ENCODE data around the gene CTBP2.
"Not testable (repeated sequence)": the region's sequence is repeated elsewhere in the genome, so short reads cannot be mapped to it uniquely, and the experiment has no call there.

Gene CTBP2

DNA sequence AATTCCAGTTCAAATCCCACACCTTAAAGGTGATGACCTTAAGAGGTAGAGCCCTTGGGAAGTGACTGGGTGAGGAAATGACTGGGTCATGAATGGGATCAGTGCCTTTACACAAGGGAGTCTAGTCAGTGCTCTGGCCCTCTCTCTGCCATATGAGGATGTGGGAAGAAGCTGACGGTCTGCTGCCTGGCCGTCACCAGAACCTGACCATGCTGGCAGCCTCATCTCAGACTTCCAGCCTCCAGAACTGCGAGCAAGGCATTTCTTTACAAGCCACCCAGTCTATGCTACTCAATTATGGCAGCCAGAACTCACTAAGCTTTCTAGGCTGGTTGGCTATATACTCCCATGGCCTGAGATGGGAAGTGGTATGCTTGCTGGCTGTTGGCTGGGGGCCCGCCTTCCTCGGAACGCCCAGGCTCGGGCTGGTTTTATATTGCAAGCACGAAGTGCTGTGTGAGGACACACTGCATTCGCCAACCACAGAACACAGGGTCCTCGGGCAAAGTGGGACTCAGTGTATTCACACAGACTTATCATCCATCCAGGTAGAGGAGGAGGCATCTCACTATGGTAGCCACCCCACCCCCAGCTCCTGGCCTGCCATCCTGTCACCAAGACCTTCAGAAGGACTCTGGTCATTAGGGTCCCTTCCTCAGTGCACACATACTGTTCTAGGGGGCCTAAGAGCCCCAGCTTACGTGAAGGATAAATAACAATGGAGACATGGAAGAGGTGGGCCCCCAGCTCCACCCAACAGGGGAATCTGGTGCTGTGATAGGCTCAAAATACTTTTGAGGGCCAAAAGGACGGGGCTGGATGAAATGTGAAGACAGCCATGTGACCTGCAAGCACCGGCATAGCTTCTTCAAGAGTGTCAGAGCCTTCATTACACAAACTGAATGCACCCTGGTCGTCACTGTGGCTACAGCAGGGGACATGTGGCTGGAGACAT, 169.4 kb downstream of the CTBP2 start:
- no peak for DNase-seq (ENCODE audit: extremely low spot score)
- no peak for TF ChIP-seq ELF4 (IDR thresholded peaks at IDR 0.05)
- no peak for TF ChIP-seq L3MBTL2 (conservative IDR thresholded peaks at IDR 0.05)
- no peak for TF ChIP-seq CTBP1 (IDR thresholded peaks at IDR 0.05; ENCODE audit: borderline replicate concordance)
- TF ChIP-seq FOXM1 (IDR thresholded peaks at IDR 0.05; ENCODE audit: borderline replicate concordance), result no peak
- TF ChIP-seq FOXK2 (IDR thresholded peaks at IDR 0.05), result no peak
- no peak for TF ChIP-seq NFRKB (IDR thresholded peaks at IDR 0.05)
- ChIA-PET POLR2A (no interaction called here), CTCF (interaction anchor here (0.6 to 2.8 kb wide), 2 partner anchors 70 to 423 kb away, joined by 3 to 8 read pairs; no protein-coding TSS in a partner anchor)

DNA sequence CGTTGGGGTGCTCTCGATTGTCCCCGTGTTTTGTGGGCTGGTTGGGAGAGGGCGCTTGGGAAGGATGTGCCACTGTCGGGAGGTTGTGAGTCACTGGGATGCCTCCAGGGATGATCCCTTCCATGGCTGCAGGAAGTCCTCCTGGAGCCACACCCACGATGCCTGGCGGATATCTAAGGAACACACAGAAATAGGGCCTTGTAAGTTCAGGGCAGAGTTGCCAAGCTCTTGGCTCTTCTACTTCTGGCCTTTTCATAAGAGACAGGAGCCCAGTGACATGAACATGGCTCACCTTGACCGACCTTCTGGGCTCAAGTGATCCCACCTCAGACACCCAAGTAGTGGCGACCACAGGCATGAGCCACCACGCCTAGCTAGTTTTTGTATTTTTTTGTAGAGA, 170.8 kb downstream of the CTBP2 start:
- TF ChIP-seq ELF4 (IDR thresholded peaks at IDR 0.05) (no peak), SUZ12 (IDR thresholded peaks at IDR 0.05) (no peak), FOXA1 (IDR thresholded peaks at IDR 0.05) (no peak), BHLHE40 (IDR thresholded peaks at IDR 0.05; ENCODE audit: borderline replicate concordance) (no peak), FOXM1 (IDR thresholded peaks at IDR 0.05; ENCODE audit: borderline replicate concordance) (no peak), SP1 (IDR thresholded peaks at IDR 0.05) (no peak), ZNF384 (IDR thresholded peaks at IDR 0.05) (no peak), HDGF (IDR thresholded peaks at IDR 0.05; ENCODE audit: borderline replicate concordance) (no peak), FOXK2 (IDR thresholded peaks at IDR 0.05) (no peak)
- TF ChIP-seq, protein P1, sequence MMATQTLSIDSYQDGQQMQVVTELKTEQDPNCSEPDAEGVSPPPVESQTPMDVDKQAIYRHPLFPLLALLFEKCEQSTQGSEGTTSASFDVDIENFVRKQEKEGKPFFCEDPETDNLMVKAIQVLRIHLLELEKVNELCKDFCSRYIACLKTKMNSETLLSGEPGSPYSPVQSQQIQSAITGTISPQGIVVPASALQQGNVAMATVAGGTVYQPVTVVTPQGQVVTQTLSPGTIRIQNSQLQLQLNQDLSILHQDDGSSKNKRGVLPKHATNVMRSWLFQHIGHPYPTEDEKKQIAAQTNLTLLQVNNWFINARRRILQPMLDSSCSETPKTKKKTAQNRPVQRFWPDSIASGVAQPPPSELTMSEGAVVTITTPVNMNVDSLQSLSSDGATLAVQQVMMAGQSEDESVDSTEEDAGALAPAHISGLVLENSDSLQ (IDR thresholded peaks at IDR 0.05), result no peak
- ChIA-PET POLR2A (no interaction called here), CTCF (no interaction called here)
- DNase-seq (ENCODE audit: extremely low spot score), result no peak

DNA sequence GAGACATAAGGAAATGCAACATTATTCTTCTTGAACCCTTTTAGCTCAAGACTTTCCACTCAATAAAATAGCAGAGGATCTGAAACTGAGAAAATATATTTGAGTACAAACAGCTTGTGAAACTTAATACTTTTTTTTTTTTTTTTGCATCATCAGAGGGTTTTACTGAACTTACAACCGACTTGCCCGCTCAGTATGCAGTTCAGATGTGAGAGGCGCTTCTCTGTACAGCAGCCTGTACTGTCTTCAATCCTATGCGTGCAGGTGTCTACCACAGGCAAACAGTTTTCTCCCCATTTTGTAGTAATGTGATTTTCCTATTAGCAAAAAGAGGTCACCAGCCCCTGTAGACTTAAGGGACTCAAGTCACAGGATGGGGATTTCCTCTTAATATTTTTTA, 171.6 kb downstream of the CTBP2 start:
- CTCF ChIA-PET; POLR2A ChIA-PET; DNase-seq (ENCODE audit: extremely low spot score): not testable (repeated sequence)

DNA sequence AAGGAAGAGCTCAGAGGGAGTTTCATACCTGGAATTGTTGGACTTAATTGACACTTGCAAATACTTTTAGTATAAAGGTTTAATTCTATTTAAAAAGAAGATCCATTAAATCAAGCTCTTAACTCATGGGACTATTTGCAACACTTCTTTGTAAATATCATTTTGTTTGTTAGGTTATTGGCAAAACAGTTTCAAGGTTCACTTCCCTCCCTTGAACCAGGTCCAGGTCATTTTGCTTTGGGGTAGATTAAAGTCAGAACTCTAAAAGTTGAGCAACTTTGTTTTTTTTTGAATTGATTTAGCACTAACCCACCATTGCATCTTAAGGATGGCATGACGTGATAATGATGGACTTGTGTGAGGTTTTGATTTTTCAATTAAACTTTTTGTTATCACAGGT, 172.6 kb downstream of the CTBP2 start:
- no peak for TF ChIP-seq FOXM1 (IDR thresholded peaks at IDR 0.05; ENCODE audit: borderline replicate concordance)
- no peak for TF ChIP-seq HDGF (IDR thresholded peaks at IDR 0.05; ENCODE audit: borderline replicate concordance)
- no peak for TF ChIP-seq SUZ12 (IDR thresholded peaks at IDR 0.05)
- TF ChIP-seq, protein P1 (IDR thresholded peaks at IDR 0.05), result no peak
- no peak for TF ChIP-seq NFRKB (IDR thresholded peaks at IDR 0.05)
- TF ChIP-seq TARDBP (IDR thresholded peaks at IDR 0.05), result no peak
- no peak for TF ChIP-seq CTBP1 (IDR thresholded peaks at IDR 0.05; ENCODE audit: borderline replicate concordance)
- no peak for TF ChIP-seq SP1 (IDR thresholded peaks at IDR 0.05)
- TF ChIP-seq ELF4 (IDR thresholded peaks at IDR 0.05), result no peak
- no peak for TF ChIP-seq LEF1 (IDR thresholded peaks at IDR 0.05; ENCODE audit: borderline replicate concordance)
- no peak for TF ChIP-seq ARNT (IDR thresholded peaks at IDR 0.05)
- TF ChIP-seq BHLHE40 (IDR thresholded peaks at IDR 0.05; ENCODE audit: borderline replicate concordance), result no peak
- no peak for TF ChIP-seq FOXK2 (IDR thresholded peaks at IDR 0.05)
- no peak for TF ChIP-seq FOXA1 (IDR thresholded peaks at IDR 0.05)
- no peak for DNase-seq (ENCODE audit: extremely low spot score)
- CTCF ChIA-PET, result no interaction called here
- POLR2A ChIA-PET, result no interaction called here

DNA sequence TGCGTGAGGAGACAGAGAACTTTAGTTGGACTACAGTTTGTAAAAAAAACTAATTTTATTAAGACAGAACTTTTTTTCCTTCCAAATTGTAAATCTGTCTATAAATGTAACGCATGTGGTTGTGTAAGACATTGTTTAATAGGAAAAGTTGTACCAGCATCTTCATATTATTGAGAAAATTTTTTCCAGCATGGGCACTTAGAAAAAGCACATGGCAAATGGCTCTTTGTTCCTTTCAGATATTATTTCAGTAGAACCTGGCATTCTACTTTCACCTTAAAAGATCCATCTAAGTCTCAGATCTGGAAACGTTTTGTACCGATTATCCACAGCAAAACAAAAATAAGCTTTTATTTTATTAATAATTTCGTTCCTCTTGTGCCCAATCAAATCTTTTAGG, 175.2 kb downstream of the CTBP2 start:
- ChIA-PET POLR2A (no interaction called here), CTCF (interaction anchor here (0.6 to 2.1 kb wide), 2 partner anchors 8 to 880 kb away, joined by 3 to 10 read pairs; no protein-coding TSS in a partner anchor)
- TF ChIP-seq SUZ12 (IDR thresholded peaks at IDR 0.05) (no peak), FOXM1 (IDR thresholded peaks at IDR 0.05; ENCODE audit: borderline replicate concordance) (no peak), BHLHE40 (IDR thresholded peaks at IDR 0.05; ENCODE audit: borderline replicate concordance) (no peak), NFRKB (IDR thresholded peaks at IDR 0.05) (no peak), CTBP1 (IDR thresholded peaks at IDR 0.05; ENCODE audit: borderline replicate concordance) (no peak), SP1 (IDR thresholded peaks at IDR 0.05) (no peak), FOXK2 (IDR thresholded peaks at IDR 0.05) (no peak), FOXA1 (IDR thresholded peaks at IDR 0.05) (no peak), TARDBP (IDR thresholded peaks at IDR 0.05) (no peak), ELF4 (IDR thresholded peaks at IDR 0.05) (no peak), LEF1 (IDR thresholded peaks at IDR 0.05; ENCODE audit: borderline replicate concordance) (no peak), ARNT (IDR thresholded peaks at IDR 0.05) (no peak), HDGF (IDR thresholded peaks at IDR 0.05; ENCODE audit: borderline replicate concordance) (no peak), ZNF384 (IDR thresholded peaks at IDR 0.05) (no peak)
- TF ChIP-seq, protein P1 (IDR thresholded peaks at IDR 0.05), result no peak
- no peak for DNase-seq (ENCODE audit: extremely low spot score)

DNA sequence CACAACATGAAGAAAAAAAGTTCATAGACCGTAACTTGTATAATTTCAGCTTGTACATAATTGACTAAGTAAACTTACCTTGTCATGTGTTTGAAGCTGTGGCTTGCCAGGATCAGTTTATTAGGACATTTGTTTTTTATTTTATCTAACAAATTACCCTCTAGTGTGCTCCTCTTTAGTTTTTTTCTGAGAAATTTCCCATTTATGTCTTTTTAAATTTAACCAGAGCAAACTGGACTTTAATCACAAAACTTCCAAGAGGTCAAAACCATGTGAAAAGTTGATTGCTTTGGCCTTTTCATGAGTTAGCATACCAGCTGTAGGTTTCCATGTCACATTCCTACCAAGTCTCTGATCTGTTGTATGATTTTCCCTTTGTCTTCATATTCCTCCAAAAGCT, 176.0 kb downstream of the CTBP2 start:
- TF ChIP-seq FOXM1 (IDR thresholded peaks at IDR 0.05; ENCODE audit: borderline replicate concordance), result no peak
- TF ChIP-seq L3MBTL2 (conservative IDR thresholded peaks at IDR 0.05), result no peak
- no peak for TF ChIP-seq CTBP1 (IDR thresholded peaks at IDR 0.05; ENCODE audit: borderline replicate concordance)
- TF ChIP-seq ELF4 (IDR thresholded peaks at IDR 0.05), result no peak
- CTCF ChIA-PET, result interaction anchor here (2.1 kb wide), 1 partner anchor 8 kb away, joined by 10 read pairs; no protein-coding TSS in a partner anchor
- DNase-seq (ENCODE audit: extremely low spot score), result no peak
- POLR2A ChIA-PET, result no interaction called here
